ENCODE results near the gene COL15A1.
A peak's percentile ranks its signal among the peaks of the same experiment; 100 is the strongest.

Gene COL15A1

DNA sequence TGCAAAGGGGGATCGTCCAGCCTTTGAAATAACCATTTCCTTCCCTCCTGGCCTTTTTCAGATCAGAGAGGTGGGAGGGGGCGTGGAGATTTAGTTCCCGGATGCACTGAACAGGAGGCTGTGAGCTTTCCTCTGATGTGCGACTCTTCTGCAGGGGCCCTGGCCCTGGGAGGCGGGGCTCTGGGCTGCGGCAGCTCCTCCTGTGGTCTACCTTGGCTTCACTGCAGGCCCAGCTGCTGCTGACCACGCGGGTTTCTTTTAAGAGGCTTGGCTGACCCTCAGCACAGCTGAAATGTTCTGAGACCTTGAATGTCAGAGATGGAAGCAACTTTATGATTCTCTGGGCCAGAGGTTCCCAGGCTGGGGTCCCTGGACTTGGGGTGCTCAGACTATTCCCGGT lies 27.0 kb upstream of the COL15A1 start:
- peak; percentile 19 for DNase-seq (ENCODE audit: low spot score)

DNA sequence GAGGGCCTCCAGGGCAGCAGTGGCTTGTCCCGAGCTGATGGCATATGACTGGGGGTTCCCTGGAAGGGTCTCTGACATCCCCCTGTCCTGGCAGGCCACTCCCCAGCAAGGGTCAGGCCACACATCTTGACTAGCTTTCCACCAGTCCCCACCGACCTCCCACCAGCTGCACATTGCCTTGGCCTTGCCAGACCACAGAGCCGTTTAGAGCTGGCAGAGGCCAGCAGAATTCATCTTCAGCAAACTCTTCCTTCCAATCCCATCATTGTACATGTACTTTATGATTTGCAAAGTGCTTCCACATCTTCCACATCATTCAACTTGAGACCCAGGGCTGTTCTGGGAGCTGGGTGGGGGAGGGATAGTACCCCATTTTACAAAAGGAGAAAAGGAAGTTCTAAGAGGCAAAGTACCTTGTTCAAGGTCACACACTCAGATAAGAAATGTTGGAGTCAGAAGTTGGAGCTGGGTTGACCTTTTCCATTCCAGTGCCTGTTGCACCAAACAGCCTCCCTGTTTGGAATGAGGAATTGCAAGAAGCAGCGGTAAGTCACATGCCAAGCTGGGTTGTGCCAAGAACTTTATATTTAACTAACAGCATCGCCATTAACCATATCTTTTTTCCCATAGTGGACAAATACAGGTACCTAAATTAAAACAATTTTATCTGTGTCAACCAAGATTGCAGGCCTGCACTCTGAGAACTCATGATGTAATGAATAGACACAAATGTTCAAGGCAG lies 25.8 kb upstream of the COL15A1 start:
- DNase-seq (ENCODE audit: low spot score), result peak; percentile 28

- no peak for DNase-seq (ENCODE audit: low spot score)
These were observed 22.0 kb upstream of the COL15A1 start for GRCh38 chr9:98921732-98922131.

DNA sequence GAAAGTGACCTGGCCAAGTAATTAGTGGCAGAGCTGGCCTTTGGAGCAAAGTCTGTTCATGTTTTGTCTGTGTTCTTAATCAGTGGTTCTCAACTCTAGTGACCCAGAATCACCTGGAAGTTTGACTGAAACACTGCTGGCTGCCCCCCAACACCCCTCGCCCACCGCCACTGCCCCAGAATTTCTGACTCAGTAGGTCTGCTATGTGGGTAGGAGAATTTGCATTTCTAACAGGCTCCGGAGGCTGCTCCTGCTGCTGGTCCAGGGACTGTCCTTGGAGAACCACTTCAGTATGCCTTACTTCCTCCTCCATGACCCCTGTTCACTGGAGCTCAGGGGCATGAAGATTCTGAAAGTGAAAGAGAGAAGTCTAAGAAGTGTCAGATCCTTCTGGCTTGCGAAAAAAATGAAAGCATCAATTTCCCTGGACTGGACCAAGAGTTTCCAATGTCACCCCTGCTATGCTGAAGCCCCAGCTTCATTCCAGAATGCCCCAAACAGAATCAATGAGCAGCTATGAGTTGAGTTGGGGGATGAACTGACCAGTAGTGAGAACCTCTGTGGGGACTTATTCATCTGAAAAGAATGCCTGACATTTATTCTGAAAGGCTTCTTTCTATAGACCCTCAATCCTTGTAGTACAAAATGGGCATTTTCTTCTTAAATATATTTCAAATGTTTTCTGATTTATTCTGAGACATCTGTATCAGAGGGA lies 20.8 kb upstream of the COL15A1 start:
- DNase-seq (ENCODE audit: low spot score), result peak; percentile 21

DNA sequence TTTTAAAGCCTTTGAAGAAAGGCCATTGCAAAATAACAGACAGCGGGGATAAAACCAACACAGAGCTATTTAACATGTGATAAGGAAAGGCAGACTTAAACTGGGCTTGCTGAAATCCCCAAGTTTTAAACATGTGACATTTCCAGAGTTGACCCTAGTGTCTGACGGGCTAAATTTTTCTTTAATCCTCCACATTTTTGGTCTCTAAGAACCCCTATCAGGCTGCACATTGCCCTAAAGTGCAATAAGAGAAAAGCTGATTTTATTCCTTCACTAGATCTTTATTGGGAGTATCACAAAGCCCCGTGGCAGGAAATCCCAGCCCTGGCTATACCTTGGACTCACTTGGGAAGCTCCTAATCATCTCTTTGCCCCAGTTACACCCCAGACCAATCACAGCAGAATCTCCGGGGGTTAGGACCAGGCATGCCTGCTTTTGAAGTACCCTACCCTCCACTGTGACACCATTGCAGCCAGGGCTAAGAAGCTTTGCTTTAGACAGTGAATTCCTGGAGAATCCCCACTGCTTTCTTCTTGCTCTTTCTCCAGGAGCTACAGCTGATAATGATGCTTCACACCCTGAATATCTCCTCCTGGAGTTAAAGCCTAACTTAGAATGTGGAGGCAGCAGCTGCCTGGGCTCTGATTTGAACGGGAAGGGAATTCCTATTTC lies 20.1 kb upstream of the COL15A1 start:
- no peak for DNase-seq (ENCODE audit: low spot score)

- no peak for DNase-seq (ENCODE audit: low spot score)
These were observed 18.5 kb upstream of the COL15A1 start for GRCh38 chr9:98924946-98925820.

DNA sequence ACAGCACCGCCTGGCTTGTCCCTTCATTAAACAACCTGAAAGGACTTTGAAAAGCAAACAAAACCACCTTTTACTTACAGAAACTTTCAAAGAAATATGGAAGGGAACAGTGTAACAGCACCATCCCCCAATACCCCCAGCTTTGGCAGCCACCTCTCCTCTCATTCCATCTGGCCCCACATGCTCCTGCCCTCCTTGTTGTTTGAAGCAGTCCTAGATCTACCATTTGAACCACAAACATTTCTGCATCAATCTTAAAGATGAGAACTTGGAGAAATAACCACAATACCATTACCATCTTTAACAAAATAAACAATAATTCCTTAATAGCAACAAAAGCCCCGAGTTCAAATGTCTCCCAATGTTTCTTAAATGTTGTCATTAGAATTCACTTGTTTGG lies 17.8 kb upstream of the COL15A1 start:
- DNase-seq (ENCODE audit: low spot score), result no peak

- DNase-seq (ENCODE audit: low spot score), result no peak
These were observed 16.0 kb upstream of the COL15A1 start for GRCh38 chr9:98927724-98928123.

- no peak for DNase-seq (ENCODE audit: low spot score)
These were observed 14.6 kb upstream of the COL15A1 start for GRCh38 chr9:98929071-98929470.

- no peak for DNase-seq (ENCODE audit: low spot score)
These were observed 13.8 kb upstream of the COL15A1 start for GRCh38 chr9:98929895-98930341.

DNA sequence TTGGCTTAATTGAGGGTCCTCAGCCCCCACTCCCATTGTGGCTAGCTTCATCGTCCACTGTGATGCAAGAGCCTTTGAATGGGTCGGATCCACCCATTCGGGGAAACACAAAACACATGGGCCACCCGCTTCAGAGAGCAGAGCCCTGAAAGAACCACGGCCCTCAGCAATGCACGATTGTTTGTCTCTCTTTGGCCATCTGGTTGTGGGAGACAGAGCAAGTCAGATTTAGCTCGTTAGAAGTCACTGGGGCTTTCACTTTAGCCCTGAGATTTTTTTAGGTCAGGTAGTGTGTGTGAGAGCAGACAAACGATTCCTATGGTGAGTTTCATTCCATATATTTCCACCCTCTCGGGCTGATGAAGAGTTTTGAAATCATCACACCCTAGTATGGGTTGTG lies 12.9 kb upstream of the COL15A1 start:
- DNase-seq (ENCODE audit: low spot score), result no peak

DNA sequence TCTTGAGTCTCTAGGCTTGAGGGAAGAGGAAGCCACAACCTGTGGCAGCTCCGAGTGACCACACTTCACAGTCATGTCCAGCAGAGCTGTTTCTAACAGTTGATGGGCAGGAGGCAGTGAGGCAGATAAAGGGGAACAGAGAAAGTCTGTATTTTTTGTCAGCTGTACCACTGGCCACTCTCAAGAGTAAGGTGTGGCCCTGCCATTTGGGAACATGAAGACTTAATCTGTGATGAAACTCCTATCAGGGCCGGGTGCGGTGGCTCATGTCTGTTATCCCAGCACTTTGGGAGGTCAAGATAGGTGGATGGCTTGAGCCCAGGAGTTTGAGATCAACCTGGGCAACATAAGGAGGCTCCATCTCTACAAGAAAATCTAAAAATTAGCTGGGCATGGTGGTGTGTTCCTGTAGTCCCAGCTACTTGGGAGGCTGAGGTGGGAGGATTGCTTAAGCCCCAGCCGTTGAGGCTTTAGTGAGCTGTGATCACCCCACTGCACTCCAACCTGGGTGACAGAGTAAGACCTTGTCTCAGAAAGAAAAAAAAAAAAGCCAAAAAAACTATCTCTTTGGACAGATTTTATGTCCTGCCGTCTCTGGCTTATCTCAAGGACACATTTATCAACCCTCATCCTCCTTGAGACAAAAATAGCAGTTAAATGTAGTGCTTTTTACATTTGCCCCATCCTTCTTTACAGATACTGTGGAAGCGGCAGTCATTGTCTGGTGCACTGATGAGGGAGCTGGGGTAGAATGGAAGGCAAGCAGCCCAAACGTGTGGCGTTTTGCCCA lies 11.9 kb upstream of the COL15A1 start:
- DNase-seq (ENCODE audit: low spot score), result no peak

GRCh38 chr9:98933185-98933584 lies 10.5 kb upstream of the COL15A1 start:
- no peak for DNase-seq (ENCODE audit: low spot score)

DNA sequence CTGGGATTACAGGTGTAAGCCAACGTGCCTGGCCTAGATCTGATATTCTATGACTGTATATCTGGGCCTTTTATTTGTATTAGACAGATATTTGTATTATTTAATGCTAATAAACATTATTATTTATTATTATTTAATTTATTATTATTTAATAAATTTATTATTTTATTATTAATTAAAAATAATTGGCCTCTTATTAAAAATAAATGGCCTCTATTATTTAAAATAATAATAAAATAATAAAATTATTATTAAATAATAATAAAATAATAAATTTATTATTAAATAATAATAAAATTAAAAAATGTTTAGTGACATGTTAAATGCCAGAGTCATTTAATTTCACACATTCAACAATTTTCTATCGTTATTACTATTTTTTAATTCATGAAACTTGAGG lies 9.8 kb upstream of the COL15A1 start:
- no peak for DNase-seq (ENCODE audit: low spot score)

GRCh38 chr9:98935071-98935505 lies 8.6 kb upstream of the COL15A1 start:
- DNase-seq (ENCODE audit: low spot score), result no peak

DNA sequence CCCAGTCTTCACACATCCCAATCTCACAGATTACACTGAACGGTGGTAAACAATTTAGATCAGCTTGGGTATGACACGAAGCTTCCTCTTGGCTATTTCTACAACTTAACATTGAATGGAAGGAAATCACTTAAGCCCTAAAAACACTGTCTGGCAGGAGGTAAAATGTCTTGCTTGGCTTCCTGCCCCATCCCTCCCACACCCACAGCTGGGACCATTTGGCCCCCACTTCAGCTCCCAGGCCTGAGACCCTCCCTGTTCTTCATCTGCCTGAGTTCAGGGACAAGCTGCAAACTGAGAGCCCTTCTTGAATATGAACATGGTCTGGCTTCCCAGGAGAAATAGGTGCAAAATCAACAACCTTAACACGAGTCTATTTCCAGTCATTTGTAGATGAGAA lies 3.4 kb upstream of the COL15A1 start:
- no peak for DNase-seq (ENCODE audit: low spot score)

GRCh38 chr9:98941946-98942523 lies 1.7 kb upstream of the COL15A1 start:
- DNase-seq (ENCODE audit: low spot score), result no peak

GRCh38 chr9:98942906-98943681 lies 613 bp upstream of the COL15A1 start:
- DNase-seq (ENCODE audit: low spot score), result peak; percentile 21

GRCh38 chr9:98944057-98944733 lies 488 bp downstream of the COL15A1 start:
- DNase-seq (ENCODE audit: low spot score), result peak; percentile 49

- DNase-seq (ENCODE audit: low spot score), result no peak
These were observed 997 bp downstream of the COL15A1 start for GRCh38 chr9:98944734-98945074.

All from AG08396 (cell line).